Lung (tissue), 12 donors: ENCODE measurements around the gene ERC2. TPM values are rescaled to one million over a fixed set of nuclear protein-coding genes. Genes with fewer than 3 reads are reported as not detected.

Source experiments
- ATAC-seq: fragments of 200-7000 bp; cut with Tn5 transposase; one replicate; pipeline ENCODE4 v1.9.1; 2020; ENCODE audit warnings: moderate number of reproducible peaks; ENCODE audit not compliant: insufficient read depth, low FRiP score
- DNase-seq, 3 donors: peaks; one replicate each; pipeline ENCODE4 v3.0.0-alpha.2; 2013 to 2017
- H3K27ac ChIP-seq, 2 donors: one replicate each; pipeline ENCODE4 v1.5.1; 2013; ENCODE audit warnings: mild to moderate bottlenecking in 2 of 2, moderate library complexity in 2 of 2, control low read depth in 1 of 2, inconsistent platforms in 1 of 2, low read depth in 1 of 2, low read length in 1 of 2
- H3K27me3 ChIP-seq, 3 donors: one replicate each; pipeline ENCODE4 v1.5.1; 2013; ENCODE audit warnings: low read length in 2 of 3; ENCODE audit not compliant: control insufficient read depth in 3 of 3, insufficient read depth in 3 of 3
- H3K36me3 ChIP-seq, 4 donors: one replicate each; pipeline ENCODE4 v1.5.1; 2013; ENCODE audit warnings: low read length in 4 of 4, mild to moderate bottlenecking in 1 of 4, moderate library complexity in 1 of 4; ENCODE audit not compliant: control insufficient read depth in 4 of 4, insufficient read depth in 4 of 4
- H3K4me1 ChIP-seq, 5 donors: one replicate each; pipeline ENCODE4 v1.5.1; 2013; ENCODE audit warnings: low read length in 5 of 5, mild to moderate bottlenecking in 2 of 5, moderate library complexity in 1 of 5; ENCODE audit not compliant: control insufficient read depth in 5 of 5, insufficient read depth in 5 of 5
- H3K4me3 ChIP-seq: one replicate; pipeline ENCODE4 v1.5.1; 2013; ENCODE audit warnings: mild to moderate bottlenecking, control low read depth, moderate library complexity
- H3K9ac ChIP-seq, 2 donors: one replicate each; pipeline ENCODE4 v1.5.1; 2013; ENCODE audit warnings: low read length in 2 of 2, control low read depth in 1 of 2; ENCODE audit not compliant: insufficient read depth in 1 of 2
- H3K9me3 ChIP-seq, 4 donors: one replicate each; pipeline ENCODE4 v1.5.1; 2013; ENCODE audit warnings: low read length in 3 of 4, mild to moderate bottlenecking in 1 of 4, moderate library complexity in 1 of 4; ENCODE audit not compliant: control insufficient read depth in 4 of 4, insufficient read depth in 3 of 4
- WGBS, 2 donors: extraction: QIAGEN DNeasy Blood & Tissue Kit; methylation state at CpG; one replicate each; pipeline ENCODE4 v1.1.7; 2013; 5-methylcytosine and 5-hydroxymethylcytosine counted together
- polyA plus RNA-seq, 2 donors: library from polyadenylated mRNA; stranded (reverse); fragments of 200-250 nt; gene quantifications; one replicate each; pipeline ENCODE4 v1.2.1, GENCODE V29; 2013
- total RNA-seq, 2 donors: library from RNA; depleted of rRNA in 1 of 2; stranded (reverse); fragments of >200 nt in 1 of 2; gene quantifications; one replicate each; pipeline ENCODE4 v1.2.1, GENCODE V29; 2014 to 2021
- TF ChIP-seq, protein P1 (sequence below): IDR thresholded peaks from 2 replicates; pipeline ENCODE4 v1.5.1; 2012; ENCODE audit warnings: mild to moderate bottlenecking; ENCODE audit errors: control extremely low read depth, extremely low read depth
- donor health status: control.
- donor health status: control.
- donor health status: Bipolar disorder and iron deficiency.
- donor health status: healthy.
- donor health status: DM: yes; HTN: yes; CAD: no.

The ERC2 gene
- total and polyA plus RNA-seq, 4 donors, result 0.20 to 3.5 (median 0.97) TPM

DNA sequence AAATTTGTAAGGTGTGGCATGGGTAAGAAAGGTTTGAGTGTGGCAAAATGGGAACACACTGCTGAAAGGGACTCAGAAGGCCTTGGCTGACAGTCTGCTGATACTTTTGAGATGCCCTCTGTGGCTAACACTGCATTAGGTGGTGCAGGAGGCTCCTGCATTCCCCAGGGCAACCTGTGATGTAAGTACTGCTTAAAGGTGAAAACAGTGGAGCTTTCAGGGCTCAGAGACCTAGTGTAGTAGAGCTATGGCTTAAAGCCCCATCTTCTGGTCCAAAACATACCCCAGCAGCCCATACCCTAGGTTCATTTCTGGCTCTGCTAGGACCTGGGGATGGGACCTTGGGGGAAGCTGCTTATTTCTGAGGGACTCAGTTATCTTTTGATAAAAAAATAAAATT lies 374.1 kb downstream of the ERC2 start:
- no peak overlapping the region for H3K9ac ChIP-seq
- no peak overlapping the region for H3K4me3 ChIP-seq
- H3K36me3 ChIP-seq, result no peaks in the 10 kb centered on the region
- DNase-seq (no peak), ATAC-seq (no peak)
- no peaks in the 10 kb centered on the region for H3K4me1 ChIP-seq
- no peak overlapping the region for H3K27ac ChIP-seq
- peaks cover 0 to 3% (median 0%) of the 10 kb centered on the region in 3 donors for H3K27me3 ChIP-seq
- TF ChIP-seq, protein P1, sequence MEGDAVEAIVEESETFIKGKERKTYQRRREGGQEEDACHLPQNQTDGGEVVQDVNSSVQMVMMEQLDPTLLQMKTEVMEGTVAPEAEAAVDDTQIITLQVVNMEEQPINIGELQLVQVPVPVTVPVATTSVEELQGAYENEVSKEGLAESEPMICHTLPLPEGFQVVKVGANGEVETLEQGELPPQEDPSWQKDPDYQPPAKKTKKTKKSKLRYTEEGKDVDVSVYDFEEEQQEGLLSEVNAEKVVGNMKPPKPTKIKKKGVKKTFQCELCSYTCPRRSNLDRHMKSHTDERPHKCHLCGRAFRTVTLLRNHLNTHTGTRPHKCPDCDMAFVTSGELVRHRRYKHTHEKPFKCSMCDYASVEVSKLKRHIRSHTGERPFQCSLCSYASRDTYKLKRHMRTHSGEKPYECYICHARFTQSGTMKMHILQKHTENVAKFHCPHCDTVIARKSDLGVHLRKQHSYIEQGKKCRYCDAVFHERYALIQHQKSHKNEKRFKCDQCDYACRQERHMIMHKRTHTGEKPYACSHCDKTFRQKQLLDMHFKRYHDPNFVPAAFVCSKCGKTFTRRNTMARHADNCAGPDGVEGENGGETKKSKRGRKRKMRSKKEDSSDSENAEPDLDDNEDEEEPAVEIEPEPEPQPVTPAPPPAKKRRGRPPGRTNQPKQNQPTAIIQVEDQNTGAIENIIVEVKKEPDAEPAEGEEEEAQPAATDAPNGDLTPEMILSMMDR, result no peak
- H3K9me3 ChIP-seq, result no peaks in the 10 kb centered on the region

DNA sequence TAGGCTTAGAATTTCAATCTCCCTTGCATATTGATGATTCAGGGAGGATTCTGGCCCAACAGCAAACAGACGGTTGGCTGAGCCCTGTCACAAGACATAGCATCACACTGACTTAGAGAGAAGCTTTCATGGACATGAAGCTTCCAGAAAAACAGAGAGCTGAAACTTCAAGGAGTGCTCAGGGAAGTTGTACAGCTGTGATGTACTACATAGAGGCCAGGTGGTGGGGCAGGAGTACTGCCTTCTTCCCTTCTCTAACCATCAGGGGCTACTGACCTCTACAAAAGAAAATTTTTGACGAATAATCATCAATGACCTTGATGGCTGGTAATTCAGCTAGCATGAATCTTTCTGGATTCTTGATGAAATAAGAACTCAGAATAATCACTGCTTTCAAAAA lies 378.5 kb downstream of the ERC2 start:
- H3K27ac ChIP-seq, result no peak overlapping the region
- no peak overlapping the region for H3K4me3 ChIP-seq
- ATAC-seq, result no peak
- H3K27me3 ChIP-seq, result peaks cover 0 to 3% (median 0%) of the 10 kb centered on the region in 3 donors
- no peaks in the 10 kb centered on the region for H3K4me1 ChIP-seq
- 91 to 94% methylated on average over 2 of the region's 2 CpGs for WGBS, 2 donors
- TF ChIP-seq, protein P1, result no peak
- H3K36me3 ChIP-seq, result no peaks in the 10 kb centered on the region
- no peak for DNase-seq
- no peak overlapping the region for H3K9ac ChIP-seq
- H3K9me3 ChIP-seq, result no peaks in the 10 kb centered on the region

- Histone ChIP-seq H3K27ac (no peak overlapping the region), H3K9me3 (no peaks in the 10 kb centered on the region), H3K4me1 (no peaks in the 10 kb centered on the region), H3K9ac (no peak overlapping the region), H3K36me3 (no peaks in the 10 kb centered on the region), H3K27me3 (peaks cover 0 to 3% (median 0%) of the 10 kb centered on the region in 3 donors), H3K4me3 (no peak overlapping the region)
- 53 to 75% methylated on average over 10 of the region's 10 CpGs for WGBS, 2 donors
- no peak for ATAC-seq
- peak in 2 of 3 donors; percentile 29 to 51 for DNase-seq
- TF ChIP-seq, protein P1, result no peak
Measured at GRCh38 chr3:56087451-56088053, 380.7 kb downstream of the ERC2 start.

GRCh38 chr3:56086355-56086754 lies 381.9 kb downstream of the ERC2 start:
- Histone ChIP-seq H3K36me3 (no peaks in the 10 kb centered on the region), H3K9ac (no peak overlapping the region), H3K4me1 (no peaks in the 10 kb centered on the region), H3K27me3 (peaks cover 0 to 3% (median 0%) of the 10 kb centered on the region in 3 donors), H3K9me3 (no peaks in the 10 kb centered on the region), H3K27ac (no peak overlapping the region), H3K4me3 (no peak overlapping the region)
- ATAC-seq (no peak), DNase-seq (no peak)
- TF ChIP-seq, protein P1, result no peak
- 35 to 55% methylated on average over 1 of the region's 1 CpG for WGBS, 2 donors
